EL (cell line): Measurements from ENCODE around the gene TCF7L2.

Source experiments
- DNase-seq: peaks from one replicate; pipeline ENCODE4 v3.0.0-alpha.2; 2016

The TCF7L2 gene

GRCh38 chr10:113158183-113158582 is 208.1 kb downstream of the TCF7L2 start:
- peak; percentile 18 for DNase-seq

- DNase-seq: no peak
These were observed 209.5 kb downstream of the TCF7L2 start for GRCh38 chr10:113159563-113159962.

- DNase-seq: no peak
These were observed 210.6 kb downstream of the TCF7L2 start for GRCh38 chr10:113160641-113161040.

- DNase-seq: no peak
These were observed 211.0 kb downstream of the TCF7L2 start for GRCh38 chr10:113161066-113161465.

GRCh38 chr10:113162960-113163359 is 212.9 kb downstream of the TCF7L2 start:
- no peak for DNase-seq

GRCh38 chr10:113165673-113166072 is 215.6 kb downstream of the TCF7L2 start:
- DNase-seq: no peak

- no peak for DNase-seq
These were observed 217.7 kb downstream of the TCF7L2 start for GRCh38 chr10:113167702-113168101.

- DNase-seq: no peak
These were observed 218.5 kb downstream of the TCF7L2 start for GRCh38 chr10:113168584-113168983.

GRCh38 chr10:113169111-113169510 is 219.1 kb downstream of the TCF7L2 start:
- no peak for DNase-seq

GRCh38 chr10:113169853-113170460 is 219.9 kb downstream of the TCF7L2 start:
- no peak for DNase-seq

- DNase-seq: no peak
These were observed 221.6 kb downstream of the TCF7L2 start for GRCh38 chr10:113171662-113172061.

GRCh38 chr10:113175176-113175575 is 225.1 kb downstream of the TCF7L2 start:
- no peak for DNase-seq

- no peak for DNase-seq
These were observed 226.0 kb downstream of the TCF7L2 start for GRCh38 chr10:113175756-113176651.

- DNase-seq: no peak
These were observed 226.7 kb downstream of the TCF7L2 start for GRCh38 chr10:113176652-113177155.

- no peak for DNase-seq
These were observed 227.3 kb downstream of the TCF7L2 start for GRCh38 chr10:113177156-113177935.

GRCh38 chr10:113177936-113178335 is 227.9 kb downstream of the TCF7L2 start:
- no peak for DNase-seq

GRCh38 chr10:113178771-113179170 is 228.7 kb downstream of the TCF7L2 start:
- DNase-seq: no peak

- no peak for DNase-seq
These were observed 229.2 kb downstream of the TCF7L2 start for GRCh38 chr10:113179265-113179664.

- no peak for DNase-seq
These were observed 229.9 kb downstream of the TCF7L2 start for GRCh38 chr10:113179966-113180365.

- no peak for DNase-seq
These were observed 230.5 kb downstream of the TCF7L2 start for GRCh38 chr10:113180401-113181154.

GRCh38 chr10:113182154-113182553 is 232.1 kb downstream of the TCF7L2 start:
- no peak for DNase-seq

- no peak for DNase-seq
These were observed 233.5 kb downstream of the TCF7L2 start for GRCh38 chr10:113183573-113183972.
